Natural killer cell (primary cell): Measurements from ENCODE around the gene CNPY2. TPM values are rescaled to one million over a fixed set of nuclear protein-coding genes. Genes with fewer than 3 reads are reported as not detected.

Experiments used
- ATAC-seq, 3 donors: fragments of 150-1000 bp in 2 of 3; fragments of 200-7000 bp in 1 of 3; cut with Tn5 transposase; 1 replicate in 1 of 3; 2 replicates in 2 of 3; pipeline ENCODE4 v1.10.0; 2021; ENCODE audit warnings: mild to moderate bottlenecking in 2 of 3, moderate library complexity in 2 of 3
- DNase-seq, 2 donors: peaks; one replicate each; pipeline versions ENCODE4 v3.0.0 to v3.0.0-alpha.2; 2013 to 2021; ENCODE audit warnings: mixed read lengths in 1 of 2
- H3K27ac ChIP-seq: one replicate; pipeline ENCODE4 v1.5.1; 2013; ENCODE audit warnings: mild to moderate bottlenecking, low read length
- H3K27me3 ChIP-seq: one replicate; pipeline ENCODE4 v1.6.1; 2013; ENCODE audit warnings: low read length; ENCODE audit not compliant: control insufficient read depth, insufficient read depth
- H3K36me3 ChIP-seq: one replicate; pipeline ENCODE4 v1.6.1; 2013; ENCODE audit warnings: low read length; ENCODE audit not compliant: control insufficient read depth, insufficient read depth
- H3K4me1 ChIP-seq: one replicate; pipeline ENCODE4 v1.6.1; 2013; ENCODE audit warnings: low read length; ENCODE audit not compliant: control insufficient read depth, insufficient read depth
- H3K4me3 ChIP-seq: one replicate; pipeline ENCODE4 v1.5.1; 2013; ENCODE audit warnings: low read length
- H3K9me3 ChIP-seq: one replicate; pipeline ENCODE4 v1.6.1; 2013; ENCODE audit warnings: low read length; ENCODE audit not compliant: control insufficient read depth, insufficient read depth
- H3K27ac Mint-ChIP-seq, 2 donors: one replicate each; pipeline ENCODE4 v1.8.0; 2022; ENCODE audit warnings: mild to moderate bottlenecking in 2 of 2, mixed read lengths in 2 of 2, moderate library complexity in 1 of 2
- H3K27me3 Mint-ChIP-seq, 2 donors: one replicate each; pipeline ENCODE4 v1.8.0; 2022; ENCODE audit warnings: low read depth in 2 of 2, mixed read lengths in 2 of 2
- H3K36me3 Mint-ChIP-seq: one replicate; pipeline ENCODE4 v1.8.0; 2022; ENCODE audit warnings: mixed read lengths
- H3K4me1 Mint-ChIP-seq, 2 donors: one replicate each; pipeline ENCODE4 v1.8.0; 2022; ENCODE audit warnings: mixed read lengths in 2 of 2
- H3K4me3 Mint-ChIP-seq: one replicate; pipeline ENCODE4 v1.8.0; 2022; ENCODE audit warnings: mild to moderate bottlenecking, moderate library complexity, mixed read lengths
- H3K9me3 Mint-ChIP-seq, 2 donors: one replicate each; pipeline ENCODE4 v1.8.0; 2022; ENCODE audit warnings: mixed read lengths in 2 of 2
- WGBS: methylation state at CpG from one replicate; pipeline ENCODE4 v1.1.7; 2013; ENCODE audit warnings: missing lambda C conversion rate; ENCODE audit not compliant: insufficient coverage; 5-methylcytosine and 5-hydroxymethylcytosine counted together
- intact Hi-C: fragments of 100-400 bp; cut with micrococcal nuclease; formaldehyde crosslinking; loops from one replicate; pipeline ENCODE4 v1.14.2; 2022
- total RNA-seq, 4 donors: library from RNA; stranded (reverse); fragments of 120-200 nt in 1 of 4; gene quantifications; one replicate each; pipeline versions ENCODE4 v1.2.3 to v1.2.4, GENCODE V29; 2013 to 2022
- TF ChIP-seq, protein P1 (sequence below): fragments of 200-600 bp; IDR thresholded peaks from one replicate; pipeline ENCODE4 v1.8.0; 2022; ENCODE audit warnings: antibody characterized with exemption

The CNPY2 gene
- total RNA-seq, 3 donors from 2014 or later (not counting 1 experiment from before 2014, with no cell fraction given) = 50.4 to 64.3 (median 60.8) TPM

DNA sequence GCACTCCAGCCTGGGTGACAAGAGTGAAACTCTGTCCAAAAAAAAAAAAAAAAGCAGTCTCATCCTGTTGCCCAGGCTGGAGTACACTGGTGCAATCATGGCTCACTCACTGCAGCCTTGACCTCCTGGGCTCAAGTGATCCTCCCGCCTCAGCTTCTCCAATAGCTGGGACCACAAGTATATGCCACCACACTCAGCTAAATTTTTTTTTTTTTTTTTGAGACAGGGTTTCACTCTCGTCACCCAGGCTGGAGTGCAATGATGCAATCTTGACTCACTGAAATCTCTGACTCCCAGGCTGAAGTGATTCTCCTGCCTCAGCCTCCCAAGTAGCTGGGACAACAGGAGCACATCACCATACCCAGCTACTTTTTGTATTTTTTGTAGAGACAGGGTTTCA lies 5.2 kb upstream of the CNPY2 start:
- peaks cover 47% of the 10 kb centered on the region for H3K36me3 ChIP-seq
- no peak overlapping the region for H3K4me3 Mint-ChIP-seq
- H3K27ac ChIP-seq = no peak overlapping the region
- no peaks in the 10 kb centered on the region for H3K27me3 Mint-ChIP-seq
- intact Hi-C loops = no loop called here
- H3K9me3 ChIP-seq = no peaks in the 10 kb centered on the region
- no peaks in the 10 kb centered on the region for H3K27me3 ChIP-seq
- 98% methylated on average over 2 of the region's 2 CpGs for WGBS
- no peak overlapping the region for H3K27ac Mint-ChIP-seq
- DNase-seq (no peak), ATAC-seq (no peak)
- TF ChIP-seq, protein P1, sequence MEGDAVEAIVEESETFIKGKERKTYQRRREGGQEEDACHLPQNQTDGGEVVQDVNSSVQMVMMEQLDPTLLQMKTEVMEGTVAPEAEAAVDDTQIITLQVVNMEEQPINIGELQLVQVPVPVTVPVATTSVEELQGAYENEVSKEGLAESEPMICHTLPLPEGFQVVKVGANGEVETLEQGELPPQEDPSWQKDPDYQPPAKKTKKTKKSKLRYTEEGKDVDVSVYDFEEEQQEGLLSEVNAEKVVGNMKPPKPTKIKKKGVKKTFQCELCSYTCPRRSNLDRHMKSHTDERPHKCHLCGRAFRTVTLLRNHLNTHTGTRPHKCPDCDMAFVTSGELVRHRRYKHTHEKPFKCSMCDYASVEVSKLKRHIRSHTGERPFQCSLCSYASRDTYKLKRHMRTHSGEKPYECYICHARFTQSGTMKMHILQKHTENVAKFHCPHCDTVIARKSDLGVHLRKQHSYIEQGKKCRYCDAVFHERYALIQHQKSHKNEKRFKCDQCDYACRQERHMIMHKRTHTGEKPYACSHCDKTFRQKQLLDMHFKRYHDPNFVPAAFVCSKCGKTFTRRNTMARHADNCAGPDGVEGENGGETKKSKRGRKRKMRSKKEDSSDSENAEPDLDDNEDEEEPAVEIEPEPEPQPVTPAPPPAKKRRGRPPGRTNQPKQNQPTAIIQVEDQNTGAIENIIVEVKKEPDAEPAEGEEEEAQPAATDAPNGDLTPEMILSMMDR = no peak
- H3K36me3 Mint-ChIP-seq = peaks cover 15% of the 10 kb centered on the region
- no peaks in the 10 kb centered on the region for H3K9me3 Mint-ChIP-seq
- peaks cover 5% of the 10 kb centered on the region for H3K4me1 ChIP-seq
- no peak overlapping the region for H3K4me3 ChIP-seq
- H3K4me1 Mint-ChIP-seq = no peaks in the 10 kb centered on the region

DNA sequence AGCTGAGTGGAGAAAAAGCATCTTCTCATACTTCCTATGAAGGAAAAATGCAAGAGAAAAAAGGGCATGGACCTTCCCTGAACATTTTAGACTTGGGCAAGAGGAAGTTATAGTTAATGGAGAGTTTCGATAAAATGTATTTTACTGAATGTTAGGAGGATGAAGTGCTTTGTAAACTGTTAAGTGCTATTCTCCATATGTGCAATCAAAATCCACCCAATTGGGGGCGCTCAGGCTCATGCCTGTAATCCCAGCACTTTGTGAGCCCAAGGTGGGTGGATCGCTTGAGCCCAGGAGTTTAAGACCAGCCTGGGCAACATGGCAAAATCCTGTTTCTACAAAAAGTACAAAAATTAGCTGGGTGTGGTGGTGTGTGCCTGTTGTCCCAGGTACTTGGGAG lies 1.9 kb upstream of the CNPY2 start:
- Mint-ChIP-seq H3K36me3 (no peaks in the 10 kb centered on the region), H3K4me1 (peaks cover 0 to 17% of the 10 kb centered on the region in 2 donors), H3K27ac (no peak overlapping the region), H3K9me3 (no peaks in the 10 kb centered on the region), H3K4me3 (no peak overlapping the region), H3K27me3 (no peaks in the 10 kb centered on the region)
- ATAC-seq (no peak), DNase-seq (no peak)
- Histone ChIP-seq H3K27me3 (no peaks in the 10 kb centered on the region), H3K36me3 (peaks cover 22% of the 10 kb centered on the region), H3K9me3 (no peaks in the 10 kb centered on the region), H3K4me3 (no peak overlapping the region), H3K4me1 (peaks cover 15% of the 10 kb centered on the region), H3K27ac (no peak overlapping the region)
- intact Hi-C loops = loop anchor here (5.0 kb wide), 3 partner anchors 150 to 500 kb away; partner anchors contain the start of genes ESYT1, ORMDL2, SARNP and SPRYD4
- TF ChIP-seq, protein P1 = no peak
- WGBS = 98% methylated on average over 2 of the region's 3 CpGs

DNA sequence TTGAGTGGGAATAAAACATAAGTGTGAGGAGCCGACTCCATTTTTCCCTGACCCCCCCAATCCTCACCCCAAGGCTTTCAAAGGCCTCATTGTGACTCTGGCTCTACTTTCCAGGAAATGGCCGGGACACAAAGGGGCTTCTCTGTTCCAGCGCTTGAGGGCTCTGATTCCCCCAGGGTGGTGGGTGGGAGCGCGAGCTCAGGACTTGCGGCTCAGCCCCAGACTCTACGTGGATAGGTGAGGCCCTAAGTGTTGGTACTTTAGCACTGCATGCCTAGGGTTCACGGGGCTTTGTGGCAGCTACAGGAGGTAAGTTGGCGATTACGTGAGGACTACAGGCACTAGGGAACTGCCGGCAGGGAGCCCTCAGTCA lies 553 bp downstream of the CNPY2 start:
- Mint-ChIP-seq H3K27ac (peak overlapping the region; percentile 97 to 99), H3K9me3 (no peaks in the 10 kb centered on the region), H3K4me1 (peaks cover 0 to 17% of the 10 kb centered on the region in 2 donors), H3K36me3 (no peaks in the 10 kb centered on the region), H3K27me3 (no peaks in the 10 kb centered on the region), H3K4me3 (peak overlapping the region; percentile 98)
- ATAC-seq (no peak), DNase-seq (no peak)
- 4% methylated on average over 11 of the region's 11 CpGs for WGBS
- peak overlapping the region; percentile 98 for H3K27ac ChIP-seq
- no peaks in the 10 kb centered on the region for H3K9me3 ChIP-seq
- H3K27me3 ChIP-seq = no peaks in the 10 kb centered on the region
- TF ChIP-seq, protein P1 = no peak
- peaks cover 28% of the 10 kb centered on the region for H3K36me3 ChIP-seq
- intact Hi-C loops = loop anchor here (5.0 kb wide), 3 partner anchors 152 to 498 kb away; partner anchors contain the start of genes ESYT1, ORMDL2, SARNP and SPRYD4
- peaks cover 15% of the 10 kb centered on the region for H3K4me1 ChIP-seq
- H3K4me3 ChIP-seq = peak overlapping the region; percentile 96

DNA sequence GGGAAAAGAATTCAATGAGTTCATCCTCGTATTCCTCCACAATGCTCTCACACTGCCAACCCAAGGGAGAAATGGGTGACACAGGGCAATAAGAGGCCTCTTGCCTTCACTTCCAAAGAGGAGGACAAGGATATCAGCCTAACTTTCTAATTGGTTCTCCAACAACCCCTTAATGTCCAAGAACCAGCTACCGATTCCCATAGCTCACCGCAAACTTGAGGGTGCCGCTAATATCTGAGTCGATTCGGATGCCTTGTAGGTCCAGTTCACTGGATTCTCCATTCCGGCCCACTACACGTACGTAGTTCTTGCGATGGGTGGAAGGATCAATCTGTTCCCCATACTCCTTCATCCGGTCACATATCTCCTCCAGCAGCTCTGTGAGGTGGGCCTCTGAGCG lies 4.8 kb downstream of the CNPY2 start:
- Histone ChIP-seq H3K4me3 (no peak overlapping the region), H3K27me3 (no peaks in the 10 kb centered on the region), H3K4me1 (peaks cover 11% of the 10 kb centered on the region), H3K9me3 (no peaks in the 10 kb centered on the region), H3K36me3 (peaks cover 45% of the 10 kb centered on the region), H3K27ac (no peak overlapping the region)
- ATAC-seq (no peak), DNase-seq (no peak)
- TF ChIP-seq, protein P1 = no peak
- H3K36me3 Mint-ChIP-seq = no peaks in the 10 kb centered on the region
- no peak overlapping the region for H3K4me3 Mint-ChIP-seq
- no peak overlapping the region for H3K27ac Mint-ChIP-seq
- 98% methylated on average over 12 of the region's 12 CpGs for WGBS
- peaks cover 0 to 17% of the 10 kb centered on the region in 2 donors for H3K4me1 Mint-ChIP-seq
- intact Hi-C loops = no loop called here
- H3K9me3 Mint-ChIP-seq = no peaks in the 10 kb centered on the region
- no peaks in the 10 kb centered on the region for H3K27me3 Mint-ChIP-seq
